Measurements from ENCODE around the gene OR5H2. TPM values are rescaled to one million over a fixed set of nuclear protein-coding genes. Genes with fewer than 3 reads are reported as not detected.

Gene OR5H2
- total and polyA plus RNA-seq, 2 of the 4 experiments (the other 2 are of a cell fraction): not detected

GRCh38 chr3:98322686-98323085 lies 40.4 kb downstream of the OR5H2 start:
- H4K91ac ChIP-seq (ENCODE audit: insufficient read depth, low read depth, low read length): no peak overlapping the region
- H3K27me3 ChIP-seq (ENCODE audit: control insufficient read depth, insufficient read depth, low read length): peaks cover 3% of the 10 kb centered on the region; the same call in 1 of the 2 replicates
- no peak overlapping the region for H3K4me3 ChIP-seq (ENCODE audit: insufficient read depth, low read depth, low read length)
- H3K56ac ChIP-seq (ENCODE audit: extremely low read depth, insufficient read depth, low read length): no peak overlapping the region
- no peak overlapping the region for H3K23ac ChIP-seq (ENCODE audit: low read depth, low read length)
- H3K4me1 ChIP-seq (ENCODE audit: control insufficient read depth, insufficient read depth, low read length): no peaks in the 10 kb centered on the region
- H4K5ac ChIP-seq (ENCODE audit: low read depth, low read length): no peak overlapping the region
- in situ Hi-C loops (cut with MboI; ENCODE audit: low sequenced_read_pairs): no loop called here
- H3K9me1 ChIP-seq (ENCODE audit: insufficient read depth, low read length): no peaks in the 10 kb centered on the region
- H2AK9ac ChIP-seq (replicated peaks; ENCODE audit: low read depth, low read length, poor library complexity): no peak overlapping the region
- no peak overlapping the region for H3K14ac ChIP-seq (replicated peaks; ENCODE audit: low read depth, low read length)
- dilution Hi-C loops (cut with HindIII; ENCODE audit: low sequenced_read_pairs, unreplicated experiment): no loop called here
- no peak overlapping the region for H3K18ac ChIP-seq (ENCODE audit: low read depth, low read length)
- H2BK20ac ChIP-seq (ENCODE audit: low read depth, low read length): no peak overlapping the region
- H2BK15ac ChIP-seq (ENCODE audit: low read depth, low read length): no peak overlapping the region
- DNase-seq (no peak), ATAC-seq (ENCODE audit: low read depth) (no peak)
- no peak overlapping the region for H2AFZ ChIP-seq (replicated peaks; ENCODE audit: low read length, poor library complexity)
- no peaks in the 10 kb centered on the region for H3K36me3 ChIP-seq (ENCODE audit: control insufficient read depth, insufficient read depth, low read length)
- H3K9ac ChIP-seq (ENCODE audit: low read depth, low read length): no peak overlapping the region
- no peaks in the 10 kb centered on the region for H3K9me3 ChIP-seq (ENCODE audit: control insufficient read depth, insufficient read depth, low read length)
- H3K4me2 ChIP-seq (ENCODE audit: low read depth, low read length): no peak overlapping the region
- POLR2A ChIA-PET (ENCODE audit: unreplicated experiment): no interaction called here
- intact Hi-C loops (cut with micrococcal nuclease): loop anchor here (10.0 kb wide), 1 partner anchor 528 kb away; no protein-coding TSS in a partner anchor
- H3K79me1 ChIP-seq (ENCODE audit: low read depth in 1 of 2, low read length in 2 of 2): no peaks in the 10 kb centered on the region
- CTCF ChIA-PET: no interaction called here
- TF ChIP-seq ELK1 (IDR thresholded peaks at IDR 0.05; ENCODE audit: borderline replicate concordance, low read depth, low read length) (no peak), CHD1 (IDR thresholded peaks at IDR 0.05; ENCODE audit: low read depth, low read length) (no peak), MAFK (IDR thresholded peaks at IDR 0.05; ENCODE audit: low read depth, low read length) (no peak), NFE2L2 (IDR thresholded peaks at IDR 0.05; ENCODE audit: low read depth, low read length) (no peak), MXI1 (IDR thresholded peaks at IDR 0.05; ENCODE audit: borderline replicate concordance, low read depth, low read length) (no peak), MAZ (IDR thresholded peaks at IDR 0.05; ENCODE audit: borderline replicate concordance, low read depth, low read length) (no peak), RFX5 (IDR thresholded peaks at IDR 0.05; ENCODE audit: low read depth, low read length) (no peak), CEBPB (IDR thresholded peaks at IDR 0.05; ENCODE audit: low read depth, low read length) (no peak), RCOR1 (IDR thresholded peaks at IDR 0.05; ENCODE audit: insufficient replicate concordance, low read length) (no peak), RAD21 (IDR thresholded peaks at IDR 0.05; ENCODE audit: low read length) (no peak), SMC3 (IDR thresholded peaks at IDR 0.05; ENCODE audit: low read depth, low read length) (no peak), POLR2A (IDR thresholded peaks at IDR 0.05; ENCODE audit: low read depth, low read length) (no peak), BHLHE40 (IDR thresholded peaks at IDR 0.05; ENCODE audit: low read depth, low read length) (no peak), USF2 (IDR thresholded peaks at IDR 0.05; ENCODE audit: low read depth, low read length) (no peak), CTCF (conservative IDR thresholded peaks at IDR 0.05; ENCODE audit: low read depth, low read length) (no peak), FOS (IDR thresholded peaks at IDR 0.05; ENCODE audit: low read depth, low read length) (no peak)
- no peak overlapping the region for H4K8ac ChIP-seq (ENCODE audit: low read depth in 2 of 2, low read length in 2 of 2)
- H3K4ac ChIP-seq (ENCODE audit: low read depth, low read length): no peak overlapping the region
- no CpG with 5 or more reads among the region's 2 CpGs for WGBS, 2 experiments (ENCODE audit: extremely low coverage in 2 of 2, insufficient read length in 1 of 2)
- H3K27ac ChIP-seq (ENCODE audit: insufficient read depth, low read length): no peak overlapping the region
- H2AK5ac ChIP-seq (ENCODE audit: low read depth, low read length): no peak overlapping the region
- no peaks in the 10 kb centered on the region for H4K20me1 ChIP-seq (ENCODE audit: insufficient read depth, low read length)
- no peak overlapping the region for H2BK120ac ChIP-seq (ENCODE audit: low read depth, low read length)
- no peak overlapping the region for H2BK5ac ChIP-seq (ENCODE audit: low read depth, low read length, poor library complexity, severe bottlenecking)
- BruUV-seq (replicated peaks): no TSS peak
